ENCODE measurements around the gene NFKB1.
A peak's percentile ranks its signal among the peaks of the same experiment; 100 is the strongest.

The NFKB1 gene

DNA sequence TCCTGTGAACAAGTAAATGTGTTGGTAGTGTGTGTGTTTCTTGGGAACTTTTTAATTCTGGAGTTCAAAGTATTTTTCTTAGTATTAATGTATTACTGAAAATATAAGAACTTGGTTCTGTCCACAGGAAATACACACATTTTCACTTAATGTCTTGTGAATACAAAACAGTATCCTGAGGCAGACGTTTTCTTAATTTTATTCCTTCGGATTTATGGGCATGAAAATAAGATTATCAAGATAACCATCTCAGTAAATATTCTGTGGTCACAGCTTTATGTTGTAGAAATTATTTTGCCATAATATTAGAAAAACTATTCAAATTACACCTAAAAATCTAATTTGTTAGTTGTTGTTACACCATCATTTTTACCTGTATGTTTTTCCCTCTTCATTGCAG is 29.8 kb downstream of the NFKB1 start:
- DNase-seq (ENCODE audit: low spot score): no peak

DNA sequence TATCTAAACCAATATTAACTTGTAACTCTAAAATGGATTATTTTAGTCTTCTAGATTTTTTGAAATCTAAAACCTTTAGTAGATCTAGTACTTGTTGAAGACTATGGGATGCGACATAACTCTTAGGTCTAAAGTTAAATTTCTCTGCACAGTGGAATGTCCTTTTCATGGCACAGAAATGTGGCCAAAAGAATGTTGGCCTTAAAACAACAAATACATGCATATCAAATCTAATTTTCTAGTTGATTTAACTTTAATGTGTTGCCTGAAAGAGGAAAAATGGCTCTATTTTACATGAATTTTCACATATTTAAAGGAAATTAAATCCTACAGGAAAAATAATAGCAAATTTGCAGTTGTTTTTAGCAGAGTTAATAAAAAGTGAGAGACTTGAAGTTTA is 30.3 kb downstream of the NFKB1 start:
- no peak for DNase-seq (ENCODE audit: low spot score)

DNA sequence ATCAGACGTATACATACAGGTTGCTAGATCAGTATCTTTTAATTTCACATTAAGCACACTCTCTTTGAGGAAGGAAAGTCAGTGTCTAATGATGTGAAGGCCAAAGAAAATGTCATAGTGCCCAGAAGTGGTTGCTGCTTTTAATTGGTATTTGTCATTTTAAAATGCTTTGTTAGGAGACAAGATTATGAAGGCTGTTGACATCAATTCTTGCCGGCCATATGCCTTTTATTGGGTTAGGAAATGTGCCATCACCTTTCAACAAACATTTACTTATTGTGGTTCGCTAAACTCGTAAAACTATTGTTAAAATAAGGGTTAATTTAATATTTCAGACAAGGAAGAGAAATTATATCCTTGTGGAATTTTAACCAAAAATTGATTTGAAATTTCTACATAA is 32.2 kb downstream of the NFKB1 start:
- no peak for DNase-seq (ENCODE audit: low spot score)

DNA sequence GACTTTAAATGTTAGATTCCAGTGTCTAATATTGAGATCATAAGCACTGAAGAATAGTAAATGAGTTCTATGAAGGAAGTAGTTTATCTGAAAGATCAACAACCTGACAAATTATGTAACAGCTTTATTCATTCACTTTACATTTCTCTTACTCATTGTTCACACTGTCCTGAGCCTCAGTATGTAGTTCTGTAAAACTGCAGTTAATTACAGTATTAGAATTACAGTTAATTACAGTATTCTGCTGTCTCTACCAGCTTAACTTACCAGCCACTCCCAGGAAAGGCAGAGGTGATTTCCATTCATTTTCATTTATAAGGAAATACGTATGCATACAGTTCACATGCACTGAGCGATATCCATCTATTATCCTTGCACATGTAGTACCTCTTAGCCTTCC is 32.7 kb downstream of the NFKB1 start:
- no peak for DNase-seq (ENCODE audit: low spot score)

DNA sequence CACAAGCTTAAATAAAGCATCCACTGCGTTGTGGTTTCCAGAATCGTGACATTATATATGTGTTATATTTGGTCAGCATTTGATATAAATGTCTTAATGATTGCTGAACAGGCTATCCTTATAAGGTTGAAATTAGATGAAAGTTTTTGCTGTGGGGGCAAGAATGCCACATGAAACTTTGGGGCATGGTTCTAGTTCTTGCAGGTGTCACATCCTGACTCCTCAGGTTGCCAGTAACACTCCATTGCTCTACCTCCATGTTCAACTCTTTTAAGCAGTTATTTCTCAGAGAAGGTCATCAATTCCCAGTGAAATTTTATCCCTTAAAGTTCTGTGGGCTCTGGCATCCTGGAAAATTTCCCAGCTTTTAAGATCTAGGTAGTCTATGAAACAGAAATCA is 33.7 kb downstream of the NFKB1 start:
- no peak for DNase-seq (ENCODE audit: low spot score)

DNA sequence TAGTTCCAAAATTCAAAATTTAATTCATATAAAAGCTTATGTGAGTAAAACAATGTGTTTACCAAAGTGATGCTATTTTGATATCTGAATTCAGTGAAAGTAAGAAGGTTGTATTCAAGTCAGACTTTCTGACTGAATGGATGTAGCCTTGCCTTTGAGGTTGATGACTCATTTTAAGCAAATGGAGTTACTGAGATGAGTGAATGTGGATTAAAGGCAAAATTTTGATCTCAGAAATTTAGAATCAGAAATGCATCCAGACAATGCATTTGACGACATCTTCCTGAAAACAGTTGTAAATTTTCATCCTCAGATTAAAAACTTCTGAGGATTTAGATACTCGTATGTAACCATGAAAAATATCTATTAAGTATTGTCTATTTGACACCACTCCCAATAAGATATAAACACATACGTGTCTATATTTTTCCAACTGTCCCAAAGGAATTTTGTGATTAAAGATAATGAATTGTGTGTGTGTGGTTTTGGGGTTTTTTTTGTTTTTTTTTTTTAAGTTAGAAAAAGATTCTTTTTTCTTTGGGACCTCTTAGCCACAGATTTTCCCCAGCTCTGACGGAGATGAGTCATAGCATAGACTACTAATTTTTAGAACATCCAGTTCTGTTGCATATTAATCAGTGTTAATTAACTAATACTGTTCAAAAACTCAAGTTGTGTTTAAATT is 34.4 kb downstream of the NFKB1 start:
- no peak for DNase-seq (ENCODE audit: low spot score)

DNA sequence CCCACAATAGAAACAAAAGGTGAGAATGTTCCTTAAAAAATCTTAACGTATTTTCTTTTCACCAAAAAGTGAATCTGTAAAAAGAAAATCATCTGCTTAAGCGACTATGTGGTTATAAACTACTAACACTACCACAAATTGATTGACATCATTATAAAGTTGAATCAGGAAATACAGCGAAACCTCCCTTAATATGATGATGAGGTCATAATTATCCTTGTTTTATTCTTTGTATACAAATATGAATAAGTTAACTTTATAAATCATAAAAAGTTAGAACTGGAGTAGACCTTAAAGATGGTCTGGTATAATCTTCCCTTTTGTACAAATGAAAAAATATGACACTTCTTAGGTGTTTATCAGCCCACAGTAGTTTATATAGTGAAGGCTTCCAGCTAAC is 35.6 kb downstream of the NFKB1 start:
- DNase-seq (ENCODE audit: low spot score): no peak

DNA sequence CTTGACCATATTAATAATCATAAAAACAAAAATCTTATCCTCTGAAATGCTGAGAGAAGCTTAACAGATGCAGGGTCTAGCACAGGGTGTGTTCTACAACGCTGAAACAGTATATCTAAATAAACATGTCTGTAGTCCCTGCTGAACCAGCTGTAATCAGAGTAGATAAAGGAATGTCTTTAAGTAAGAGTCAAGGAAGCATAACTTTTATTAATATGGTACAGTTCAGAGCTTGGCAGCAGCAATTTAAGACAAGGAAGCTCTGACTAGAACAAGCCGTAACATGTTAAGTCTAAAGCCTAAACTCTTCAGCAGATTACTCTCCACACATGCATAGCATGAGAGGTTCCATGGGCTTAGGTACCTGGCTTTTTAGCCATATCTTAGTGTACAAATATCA is 36.1 kb downstream of the NFKB1 start:
- DNase-seq (ENCODE audit: low spot score): no peak

DNA sequence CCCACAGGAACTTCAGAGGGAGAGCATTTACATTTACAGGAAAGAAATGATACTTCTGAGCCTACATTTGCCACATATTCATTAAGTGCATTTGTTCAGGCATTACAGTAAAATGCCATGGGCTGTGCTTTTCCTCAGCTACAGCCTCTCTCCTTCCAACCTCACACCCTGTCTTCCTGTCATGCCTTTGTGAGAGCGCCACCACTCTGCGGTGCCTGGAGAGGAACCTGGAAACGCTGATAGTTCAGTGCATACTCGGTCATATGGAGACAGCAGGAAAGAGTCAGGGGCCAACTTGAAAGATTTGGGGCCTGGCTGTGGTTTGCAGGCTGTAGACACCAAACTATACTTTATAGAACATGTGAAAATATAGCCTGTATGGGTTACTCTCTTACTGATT is 40.5 kb downstream of the NFKB1 start:
- no peak for DNase-seq (ENCODE audit: low spot score)

DNA sequence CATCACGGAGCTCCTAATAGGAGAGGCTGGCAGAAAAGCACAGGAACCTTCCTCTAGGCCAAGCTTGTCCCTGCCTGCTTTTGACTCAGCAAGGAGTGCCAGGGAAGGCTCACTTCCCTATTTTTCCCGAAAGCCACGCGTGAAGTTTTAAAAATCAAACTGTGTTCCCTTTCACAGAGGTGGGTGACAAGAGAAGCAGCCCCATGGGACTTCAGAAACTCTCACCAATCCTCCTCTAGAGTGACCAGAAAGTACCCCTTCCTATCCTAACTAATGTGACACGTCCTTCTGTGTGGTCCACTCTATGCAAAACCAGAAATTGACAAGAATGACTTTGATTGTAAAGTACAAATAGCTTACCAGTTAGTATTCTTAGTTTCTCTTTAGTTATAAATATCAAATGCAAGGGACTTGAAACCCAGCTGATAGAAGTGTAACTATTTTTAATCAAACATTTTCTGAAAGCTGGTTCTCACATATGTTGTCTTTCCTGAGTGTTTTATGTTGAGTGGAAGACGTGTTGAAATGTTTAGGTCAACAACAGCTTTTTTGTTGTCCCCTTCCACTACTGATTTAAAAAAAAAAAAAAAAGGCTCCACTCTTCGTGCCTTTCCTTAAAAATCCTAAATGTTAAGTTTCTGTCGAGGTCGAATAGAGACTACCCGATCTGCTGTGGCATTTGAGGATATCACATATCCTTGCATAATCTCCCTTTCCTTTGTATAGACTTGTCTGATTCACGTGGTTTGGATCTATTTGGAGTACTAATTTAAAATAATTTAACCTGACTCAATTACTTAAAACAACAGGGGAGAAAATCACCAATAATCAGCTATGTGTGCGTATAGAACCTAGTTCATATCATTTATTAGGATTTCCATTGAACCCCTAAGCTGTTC is 42.1 kb downstream of the NFKB1 start:
- no peak for DNase-seq (ENCODE audit: low spot score)

DNA sequence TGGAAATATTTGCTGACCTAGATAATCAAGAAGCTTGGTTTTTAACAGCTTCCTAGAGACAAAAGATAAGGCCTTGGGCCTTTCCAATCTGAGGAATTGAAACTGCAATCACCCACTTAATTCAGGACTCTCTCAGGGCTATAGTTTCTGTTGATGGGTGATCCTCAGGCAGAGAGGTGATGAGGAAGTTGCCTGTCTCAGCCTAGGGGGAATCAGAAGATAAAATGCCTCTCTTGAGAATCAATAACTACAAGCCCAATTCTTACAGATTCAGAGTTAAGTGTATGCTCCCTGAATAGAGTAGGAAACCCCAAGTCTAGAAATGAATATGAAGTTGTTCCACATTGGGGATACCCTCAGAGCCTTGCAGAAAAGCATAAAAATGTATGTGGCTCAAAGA is 45.5 kb downstream of the NFKB1 start:
- DNase-seq (ENCODE audit: low spot score): no peak

DNA sequence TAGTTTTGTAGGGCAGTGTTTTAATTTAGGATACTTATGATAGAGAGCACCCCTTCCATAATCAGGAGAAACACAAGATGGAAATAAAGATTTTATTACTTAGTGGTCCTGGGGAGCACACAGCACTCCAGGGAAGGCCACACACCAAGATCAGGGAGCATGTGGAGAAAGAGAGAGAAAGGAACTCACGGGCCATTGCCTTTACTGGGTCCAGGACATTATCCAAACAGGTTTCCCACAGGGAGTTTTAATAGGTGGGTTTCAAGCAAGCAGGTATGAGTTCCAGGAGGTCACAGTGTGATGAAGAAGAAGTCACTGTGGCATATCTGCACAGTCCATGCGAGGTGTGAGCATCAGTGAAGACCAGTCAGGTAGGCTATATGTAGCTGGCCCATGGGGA is 46.8 kb downstream of the NFKB1 start:
- DNase-seq (ENCODE audit: low spot score): no peak

DNA sequence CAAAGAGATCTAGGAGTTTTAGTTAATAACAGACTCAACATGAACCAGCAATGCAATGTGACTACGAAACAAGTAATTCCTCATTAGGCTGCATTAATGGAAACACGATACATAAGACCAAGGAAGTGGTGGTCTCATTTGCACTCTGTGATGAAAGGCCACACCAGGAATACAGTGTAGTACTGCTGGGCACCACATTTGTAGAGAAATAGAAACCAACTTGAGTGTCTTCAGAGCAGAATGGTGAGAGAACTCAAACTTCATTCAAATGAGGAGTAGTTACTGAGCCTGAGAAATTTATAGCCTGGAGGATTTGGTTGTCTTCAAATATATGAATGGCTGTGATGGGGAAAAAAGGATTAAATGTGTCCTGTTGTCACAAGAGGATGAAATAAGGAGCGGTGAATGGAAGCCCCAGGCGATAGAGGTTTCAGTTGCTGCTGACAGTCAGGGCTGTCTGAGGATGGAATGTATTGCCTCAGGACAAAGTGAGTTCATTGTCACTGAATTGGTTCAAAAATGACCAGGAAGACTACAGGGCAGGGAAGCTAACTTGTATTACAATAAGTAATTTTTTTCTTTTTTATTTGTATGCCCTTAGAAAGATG is 50.9 kb downstream of the NFKB1 start:
- DNase-seq (ENCODE audit: low spot score): no peak

DNA sequence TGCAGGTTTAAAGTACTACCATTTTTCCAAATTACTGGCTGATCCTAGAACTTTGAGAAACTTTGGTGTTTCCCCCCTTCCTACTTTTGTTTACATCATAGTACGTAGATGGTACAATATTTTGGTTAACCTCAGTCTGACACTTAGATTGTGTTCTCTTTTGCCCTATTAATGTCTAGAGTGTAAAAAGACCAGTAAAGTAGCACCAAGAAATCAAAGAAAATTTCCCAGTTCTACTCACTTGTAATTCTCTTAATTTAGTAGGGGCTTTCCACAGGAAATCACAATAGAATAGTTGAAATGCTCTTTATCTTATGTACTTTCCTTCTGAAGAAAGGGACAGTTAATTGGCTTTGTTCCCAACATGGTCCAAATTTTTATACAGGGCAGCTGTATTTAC is 51.6 kb downstream of the NFKB1 start:
- DNase-seq (ENCODE audit: low spot score): no peak

DNA sequence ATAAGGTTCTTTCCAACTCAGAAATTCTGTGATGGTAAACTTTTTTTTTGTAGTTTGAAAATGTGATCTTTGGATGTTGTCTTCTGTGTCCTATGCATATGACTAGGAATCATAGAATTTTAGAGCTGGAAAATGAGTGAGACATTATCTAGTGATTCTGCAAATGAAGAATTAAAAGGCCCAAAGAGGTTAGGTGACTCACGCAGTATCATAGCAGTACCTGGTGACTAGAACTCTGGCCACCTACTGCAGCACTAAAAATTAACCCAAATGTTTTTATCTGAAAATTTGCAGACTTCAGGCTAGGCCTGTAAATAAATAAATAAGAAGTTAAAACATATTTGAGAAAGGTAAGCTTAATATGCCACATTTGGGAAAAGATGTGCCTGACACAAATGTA is 52.8 kb downstream of the NFKB1 start:
- DNase-seq (ENCODE audit: low spot score): no peak

DNA sequence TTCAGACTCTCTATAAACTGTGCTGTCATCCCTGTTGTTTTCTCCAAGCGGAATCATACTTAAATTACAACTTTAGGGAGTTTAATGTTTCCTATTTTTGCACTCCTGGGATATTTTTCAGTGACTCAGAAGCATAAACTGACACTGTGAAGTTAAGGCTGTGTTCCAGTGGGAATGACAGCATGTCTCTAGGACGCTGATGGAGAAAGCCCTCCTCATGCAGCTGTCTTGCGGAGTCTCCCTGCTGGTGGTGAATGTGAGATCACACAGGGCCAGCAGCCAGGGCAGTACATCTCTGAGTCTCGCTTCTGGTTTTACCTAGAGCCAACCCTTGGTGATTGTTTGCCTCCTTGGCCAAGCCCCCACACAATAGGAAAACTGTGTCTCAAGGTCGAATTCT is 53.3 kb downstream of the NFKB1 start:
- no peak for DNase-seq (ENCODE audit: low spot score)

DNA sequence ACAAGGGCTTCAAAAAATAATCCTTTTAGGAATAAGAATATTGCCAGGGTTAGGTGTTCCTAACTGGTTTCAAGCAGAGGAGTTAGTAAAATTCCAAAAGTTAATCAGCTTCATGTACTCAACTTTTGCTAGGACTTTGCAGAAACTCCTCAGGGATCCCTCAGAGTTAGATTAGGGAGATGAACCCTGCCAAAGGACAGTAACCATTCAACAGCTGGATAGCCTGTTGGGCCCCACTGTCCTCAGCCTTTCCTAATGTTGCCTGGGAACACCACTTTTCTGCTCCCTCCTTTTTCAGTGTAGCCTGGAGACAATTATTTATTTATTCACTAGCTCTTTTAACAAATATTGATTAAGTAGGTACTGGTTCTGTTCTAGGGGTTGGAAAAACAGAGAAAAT is 53.8 kb downstream of the NFKB1 start:
- no peak for DNase-seq (ENCODE audit: low spot score)

DNA sequence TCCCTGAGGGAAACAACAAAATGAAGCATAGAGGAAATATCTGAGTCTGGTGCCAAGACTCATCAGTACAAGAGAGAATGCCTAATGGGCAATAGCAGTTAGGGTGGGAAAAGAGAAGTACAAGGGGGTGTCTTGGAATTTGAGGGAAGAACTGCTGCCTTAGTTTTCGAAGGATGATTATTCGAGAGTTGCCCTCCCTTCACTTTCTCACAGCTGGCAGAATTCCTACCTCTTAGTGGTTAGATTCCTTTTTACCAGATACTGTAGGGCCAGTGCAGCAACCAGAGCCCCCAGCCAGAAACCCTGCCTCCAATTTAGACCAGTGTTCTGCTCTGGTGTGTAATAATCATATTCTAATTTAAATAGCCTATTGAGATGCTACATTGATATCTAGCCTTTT is 56.5 kb downstream of the NFKB1 start:
- no peak for DNase-seq (ENCODE audit: low spot score)

DNA sequence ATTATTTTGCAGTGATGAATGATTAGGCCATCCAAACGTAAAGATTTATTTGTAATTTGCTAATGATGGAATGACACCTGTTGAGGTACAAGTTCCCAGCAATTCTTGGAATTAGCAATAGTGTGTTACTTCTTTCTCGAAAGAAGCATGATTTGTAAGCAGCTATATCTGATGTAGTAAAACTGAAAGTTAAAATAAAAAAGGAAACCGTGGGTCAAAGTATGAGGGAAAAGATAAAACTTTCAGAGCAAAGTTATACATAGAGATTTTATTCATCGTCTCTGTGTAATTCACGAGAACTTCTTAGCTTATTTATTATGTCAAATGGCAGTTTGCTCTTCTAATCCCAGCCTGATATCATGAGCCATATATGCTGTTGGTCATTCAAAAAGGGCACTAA is 59.0 kb downstream of the NFKB1 start:
- DNase-seq (ENCODE audit: low spot score): no peak

DNA sequence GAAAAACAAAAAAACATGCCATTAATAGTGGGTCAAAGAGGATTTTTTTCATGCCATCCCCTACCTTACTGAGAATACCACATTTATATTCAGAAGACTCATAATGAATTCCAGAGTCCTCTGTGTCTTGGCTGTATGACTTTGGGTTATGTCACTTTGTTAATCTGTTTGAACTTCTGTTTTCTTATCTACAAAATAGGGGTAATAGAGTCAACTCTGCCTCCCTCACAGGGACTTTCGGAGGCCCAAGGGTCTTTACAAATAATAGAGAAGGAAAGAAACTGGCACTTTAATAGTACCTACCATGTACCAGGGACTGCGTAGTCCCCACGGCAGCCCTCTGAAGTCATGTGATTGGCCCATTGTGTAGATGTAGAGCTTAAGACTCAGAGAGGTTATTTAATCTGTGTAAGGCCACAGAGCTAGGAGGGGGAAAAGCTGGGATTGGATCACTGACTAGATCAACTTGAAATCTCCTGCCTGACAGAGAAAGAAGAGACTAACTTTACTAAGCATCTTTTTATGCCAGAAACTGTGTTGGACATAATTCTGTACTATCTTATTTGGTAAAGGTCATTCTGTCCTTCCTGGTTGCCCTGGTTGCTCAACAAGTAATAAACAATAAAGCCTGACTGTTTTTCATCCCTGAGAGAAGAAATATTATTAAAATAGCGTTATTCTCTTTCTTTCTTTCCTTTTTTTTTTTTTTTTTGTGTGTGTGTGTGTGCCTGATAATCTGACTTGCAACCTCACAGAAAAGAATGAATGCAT is 59.6 kb downstream of the NFKB1 start:
- no peak for DNase-seq (ENCODE audit: low spot score)

DNA sequence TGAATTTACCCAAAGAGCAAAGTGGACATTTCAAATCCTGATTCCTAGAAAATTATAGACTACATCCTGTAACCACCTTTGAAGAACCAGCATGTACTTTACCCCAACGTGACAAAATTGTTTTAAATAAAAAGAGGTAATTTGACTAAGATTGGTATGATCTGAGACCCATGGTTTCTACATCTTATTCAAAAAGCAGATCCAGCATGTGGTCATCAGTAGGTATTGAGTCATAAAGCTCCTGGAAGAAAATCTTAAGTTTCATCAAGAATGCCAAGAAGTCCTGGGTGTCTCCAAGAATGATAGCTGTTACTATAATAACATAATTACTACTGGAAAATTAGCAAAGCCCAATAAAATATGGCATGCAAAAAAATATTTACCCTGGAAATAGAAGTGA is 61.8 kb downstream of the NFKB1 start:
- DNase-seq (ENCODE audit: low spot score): no peak

DNA sequence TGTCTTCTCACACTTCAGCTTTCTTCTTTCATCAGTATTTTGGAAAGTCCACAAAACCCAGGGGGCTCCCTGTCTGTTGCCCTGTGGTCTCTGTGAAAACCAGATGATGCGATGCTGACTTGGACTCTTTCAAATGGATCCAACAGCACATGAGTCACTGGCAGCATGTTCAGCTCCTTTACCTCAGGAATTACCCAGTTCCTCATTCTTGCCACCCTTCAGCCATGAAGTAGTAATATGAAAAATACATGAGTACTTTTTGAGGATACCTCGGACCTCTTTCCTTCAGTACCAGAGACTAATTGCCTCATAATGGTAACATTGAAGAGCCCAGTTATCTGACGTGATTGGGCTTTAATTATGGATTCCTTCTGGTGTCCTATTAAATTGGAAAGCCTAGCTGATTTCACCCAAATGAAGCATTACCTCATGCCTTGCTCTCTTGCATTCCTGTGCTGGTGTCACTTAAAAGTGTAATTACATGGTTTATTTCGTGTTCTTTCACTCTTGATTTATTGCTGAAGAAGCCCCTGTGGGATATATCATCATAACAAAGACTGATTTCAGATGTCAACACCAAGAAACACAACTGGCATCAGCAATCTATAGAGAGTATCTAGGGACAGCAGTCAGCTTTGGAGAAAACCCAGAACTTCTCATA is 63.4 kb downstream of the NFKB1 start:
- DNase-seq (ENCODE audit: low spot score): peak; percentile 42

Measured in NAMALWA (cell line).